Stimulated activated CD8-positive, alpha-beta memory T cell treated with anti-CD3 and anti-CD28 coated beads, Interleukin-4, amount 100 ng/mL, for 4 hours (primary cell): ENCODE results near the gene CD300H.
"Not testable (repeated sequence)": the region's sequence is repeated elsewhere in the genome, so short reads cannot be mapped to it uniquely, and the experiment has no call there.

Source experiments
- DNase-seq, 2 donors: peaks; one replicate each; pipeline ENCODE4 v3.0.0-alpha.2; 2020; ENCODE audit warnings: low read depth in 2 of 2, low spot score in 1 of 2

The CD300H gene

GRCh38 chr17:74528491-74529199 lies 38.7 kb downstream of the CD300H start:
- DNase-seq, result no peak

DNA sequence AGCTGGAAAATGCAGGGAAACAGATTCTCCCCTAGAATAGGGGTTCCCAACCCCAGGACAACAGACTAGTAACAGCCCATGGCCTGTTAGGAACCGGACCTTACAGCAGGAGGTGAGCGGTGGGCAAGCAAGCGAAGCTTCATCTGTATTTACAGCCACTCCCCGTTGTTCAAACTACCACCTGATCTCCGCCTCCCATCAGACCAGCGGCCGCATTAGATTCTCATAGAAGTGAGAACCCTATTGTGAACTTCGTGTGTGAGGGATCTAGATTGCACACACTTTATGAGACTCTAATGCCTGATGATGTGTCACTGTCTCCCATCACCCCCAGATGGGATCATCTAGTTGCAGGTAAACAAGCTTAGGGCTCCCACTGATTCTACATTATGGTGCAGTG lies 39.6 kb downstream of the CD300H start:
- no peak for DNase-seq

DNA sequence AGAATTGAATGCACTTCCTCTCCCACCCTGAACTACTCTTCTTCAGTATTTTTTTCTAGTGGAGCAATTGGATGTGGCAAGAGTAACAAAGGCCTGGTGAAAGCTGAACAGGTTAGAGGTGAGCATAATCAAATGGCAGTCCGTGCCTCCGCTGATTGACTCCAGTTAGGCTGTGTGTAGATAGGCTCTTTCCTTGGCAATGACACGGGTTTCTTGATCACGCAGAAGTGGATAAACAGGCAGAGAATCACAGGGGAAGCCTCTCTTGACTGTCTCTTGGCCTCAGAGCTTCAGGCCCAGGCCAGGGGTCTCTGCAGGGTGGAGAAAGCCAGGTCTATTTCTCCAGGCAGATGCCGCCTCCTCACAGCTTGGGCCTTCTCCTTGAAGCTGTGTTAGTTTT lies 40.2 kb downstream of the CD300H start:
- no peak for DNase-seq

DNA sequence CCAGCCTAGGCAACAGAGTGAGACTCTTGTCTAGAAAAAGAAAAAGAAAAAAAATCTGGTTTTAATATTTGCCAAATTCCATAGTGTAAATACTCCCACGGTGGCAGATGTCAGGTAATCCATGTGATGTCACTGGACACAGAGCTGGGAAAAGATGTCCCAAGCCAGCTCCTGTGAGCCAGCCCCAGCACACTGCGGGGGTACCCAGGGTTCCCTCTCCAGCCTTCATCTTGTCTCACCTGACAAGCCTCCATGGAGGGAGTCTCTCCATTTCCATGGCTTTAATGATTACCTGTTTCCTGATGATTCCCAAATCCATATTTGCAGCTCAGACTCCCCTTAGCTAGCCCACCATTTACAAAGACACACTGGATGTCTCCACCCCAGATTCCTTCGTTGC lies 40.6 kb downstream of the CD300H start:
- no peak for DNase-seq

- no peak for DNase-seq
Measured at GRCh38 chr17:74525781-74526288, 41.5 kb downstream of the CD300H start.

DNA sequence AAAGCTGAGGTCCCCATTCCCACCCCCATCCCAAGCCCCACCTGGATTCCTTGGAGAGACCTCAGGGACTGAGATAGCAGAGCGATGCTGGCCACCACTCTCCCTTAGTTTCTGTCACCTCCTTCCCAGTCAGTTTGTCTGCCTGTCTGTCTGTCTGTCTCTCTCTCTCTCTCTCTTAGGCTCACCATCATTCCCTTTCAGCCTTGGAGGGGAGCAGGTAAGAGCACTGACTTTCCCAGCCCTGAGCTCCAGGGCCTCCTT lies 41.9 kb downstream of the CD300H start:
- DNase-seq, result no peak

DNA sequence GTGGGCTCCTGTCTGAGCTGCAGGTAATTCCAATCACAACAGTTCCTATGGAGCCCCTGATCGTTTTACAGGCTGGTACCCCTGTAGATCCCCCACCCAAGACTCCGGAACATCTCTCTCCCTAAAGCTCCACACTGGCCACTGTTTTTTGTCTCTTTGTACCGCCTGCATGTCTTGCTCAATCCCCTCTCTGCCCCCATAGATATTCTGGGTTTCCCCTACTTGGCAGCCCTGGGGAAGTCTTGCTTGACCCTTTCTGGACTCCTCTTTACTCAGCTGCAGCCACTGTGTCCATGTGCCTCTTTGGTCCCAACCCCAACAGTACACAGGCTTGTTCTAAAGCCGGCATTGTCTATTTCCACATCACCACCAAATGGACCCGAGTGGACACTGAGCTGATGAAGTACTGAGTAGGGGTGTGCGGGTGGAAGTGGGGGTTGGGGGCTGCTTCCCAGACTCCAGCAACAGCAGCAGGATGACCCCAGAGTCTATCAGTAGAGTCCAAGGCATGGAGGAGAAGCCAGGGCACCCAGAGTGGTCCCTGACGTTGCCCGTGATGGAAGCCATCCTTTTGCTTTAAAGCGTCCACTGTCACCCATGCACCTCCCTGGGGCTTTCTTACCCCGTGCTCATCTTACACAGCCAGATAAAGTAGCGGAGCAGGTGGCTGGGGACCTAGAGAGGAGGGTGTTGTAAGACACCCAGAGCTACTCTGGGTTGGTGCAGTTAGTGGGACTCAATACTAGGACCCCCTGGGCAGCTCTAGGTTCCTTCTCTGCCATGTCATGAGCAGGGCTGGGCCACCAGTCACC lies 42.5 kb downstream of the CD300H start:
- no peak for DNase-seq

DNA sequence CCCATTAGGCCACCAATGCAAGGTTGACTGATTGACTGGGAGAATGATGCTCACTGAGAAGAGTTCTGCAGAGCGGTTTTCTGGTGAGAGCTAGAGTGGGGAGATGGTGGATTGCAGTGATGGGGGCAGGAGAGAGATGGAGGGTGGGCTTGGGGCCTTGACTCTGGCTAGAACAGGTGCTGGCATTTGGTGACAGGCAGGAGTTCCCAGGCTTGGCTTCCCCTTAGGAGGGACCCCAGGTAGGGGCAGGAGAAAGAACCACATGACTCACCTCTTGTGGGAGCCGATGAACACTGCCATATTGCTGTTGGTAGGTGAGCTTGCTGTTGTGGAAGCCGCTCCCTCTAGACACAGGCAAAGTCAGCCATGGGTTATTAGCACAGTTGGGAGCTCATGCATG lies 44.0 kb downstream of the CD300H start:
- DNase-seq, result no peak

DNA sequence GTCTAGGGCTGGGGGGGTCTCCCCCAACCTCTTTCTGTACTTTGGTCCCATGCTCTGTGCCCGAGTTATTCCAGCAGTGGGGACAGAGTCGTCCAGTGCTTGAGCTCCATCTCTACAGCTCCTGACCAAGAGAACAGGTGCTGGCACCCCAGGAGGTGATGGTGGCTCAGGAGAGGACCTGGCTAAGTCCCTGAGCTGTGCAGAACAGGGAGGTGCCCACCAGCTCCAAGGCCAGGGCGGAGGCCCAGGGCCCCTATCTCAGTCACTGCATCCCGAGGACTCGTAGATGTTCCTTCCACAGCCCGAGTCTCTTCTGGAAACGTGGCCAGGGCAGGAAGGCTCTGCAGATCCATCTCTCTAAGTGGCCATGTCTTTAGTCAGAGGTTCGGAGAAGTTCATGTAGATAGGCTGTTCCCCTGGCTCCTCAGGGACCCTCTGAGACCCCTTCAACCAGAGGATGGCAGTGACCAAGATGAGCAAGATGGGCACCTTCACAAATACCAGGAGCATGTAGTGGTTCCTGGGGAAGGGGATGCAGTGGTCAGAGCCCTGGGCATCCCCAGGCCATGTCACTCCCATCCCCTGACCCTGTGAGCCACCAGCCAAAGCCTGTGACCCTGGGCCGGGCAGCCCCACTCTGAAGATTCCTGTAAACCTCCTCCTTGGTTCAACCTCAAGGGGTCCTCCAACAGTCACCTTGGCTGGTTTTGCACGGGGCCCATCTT lies 44.8 kb downstream of the CD300H start:
- no peak for DNase-seq

- no peak for DNase-seq
Measured at GRCh38 chr17:74521701-74522201, 45.6 kb downstream of the CD300H start.

DNA sequence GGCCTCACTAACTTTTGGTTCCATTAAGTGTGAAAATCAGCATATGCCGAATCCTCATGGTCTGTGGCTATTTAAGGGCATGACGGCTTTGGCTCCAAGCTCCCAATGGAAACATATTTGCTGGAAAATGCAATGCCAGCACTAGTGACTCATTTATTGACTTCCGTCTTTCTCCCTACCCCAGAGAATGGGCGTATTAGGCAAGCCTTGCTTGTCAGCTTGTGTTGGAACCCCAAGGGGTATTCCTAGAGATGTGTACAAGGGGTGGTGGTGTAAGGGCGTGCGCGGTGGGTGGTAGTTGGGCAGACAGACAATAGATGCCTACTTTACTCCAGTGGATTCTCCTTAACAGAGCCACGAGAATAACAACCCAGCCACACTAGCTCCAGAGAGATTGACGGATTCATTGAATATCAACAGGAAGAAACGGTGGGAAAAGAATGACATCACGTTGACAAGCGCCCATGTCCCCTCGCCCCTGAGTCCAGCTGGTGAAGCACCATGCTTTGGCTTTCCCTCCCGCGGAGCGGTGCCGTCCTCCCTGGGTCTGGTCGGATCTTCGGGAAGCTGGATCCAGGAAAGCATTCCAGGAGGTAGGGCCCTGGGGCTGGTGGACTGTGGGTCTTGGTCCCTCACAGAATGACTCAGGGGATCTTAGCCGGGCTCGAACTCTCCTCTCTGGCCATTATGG lies 46.4 kb downstream of the CD300H start:
- DNase-seq, result no peak

- no peak for DNase-seq
Measured at GRCh38 chr17:74520016-74520434, 47.3 kb downstream of the CD300H start.

DNA sequence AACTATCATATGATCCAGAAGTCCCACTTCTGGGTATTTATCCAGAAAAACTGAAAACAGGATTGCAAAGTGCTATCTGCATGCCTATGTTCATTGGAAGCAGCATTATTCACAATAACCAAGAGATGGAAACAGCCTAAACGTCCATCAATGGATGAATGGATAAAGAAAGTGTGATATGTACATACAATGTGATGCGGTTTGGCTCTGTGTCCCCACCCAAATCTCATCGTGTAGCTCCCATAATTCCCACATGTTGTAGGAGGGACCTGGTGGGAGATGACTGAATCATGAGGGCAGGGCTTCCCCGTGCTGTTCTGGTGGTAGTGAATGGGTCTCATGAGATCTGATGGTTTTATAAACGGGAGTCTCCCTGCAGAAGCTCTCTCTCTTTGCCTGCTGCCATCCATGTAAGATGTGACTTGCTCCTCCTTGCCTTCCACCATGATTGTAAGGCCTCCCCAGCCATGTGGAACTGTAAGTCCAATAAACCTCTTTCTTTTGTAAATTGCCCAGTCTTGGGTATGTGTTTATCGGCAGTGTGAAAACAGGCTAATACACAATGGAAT lies 48.8 kb downstream of the CD300H start:
- not testable (repeated sequence) for DNase-seq

DNA sequence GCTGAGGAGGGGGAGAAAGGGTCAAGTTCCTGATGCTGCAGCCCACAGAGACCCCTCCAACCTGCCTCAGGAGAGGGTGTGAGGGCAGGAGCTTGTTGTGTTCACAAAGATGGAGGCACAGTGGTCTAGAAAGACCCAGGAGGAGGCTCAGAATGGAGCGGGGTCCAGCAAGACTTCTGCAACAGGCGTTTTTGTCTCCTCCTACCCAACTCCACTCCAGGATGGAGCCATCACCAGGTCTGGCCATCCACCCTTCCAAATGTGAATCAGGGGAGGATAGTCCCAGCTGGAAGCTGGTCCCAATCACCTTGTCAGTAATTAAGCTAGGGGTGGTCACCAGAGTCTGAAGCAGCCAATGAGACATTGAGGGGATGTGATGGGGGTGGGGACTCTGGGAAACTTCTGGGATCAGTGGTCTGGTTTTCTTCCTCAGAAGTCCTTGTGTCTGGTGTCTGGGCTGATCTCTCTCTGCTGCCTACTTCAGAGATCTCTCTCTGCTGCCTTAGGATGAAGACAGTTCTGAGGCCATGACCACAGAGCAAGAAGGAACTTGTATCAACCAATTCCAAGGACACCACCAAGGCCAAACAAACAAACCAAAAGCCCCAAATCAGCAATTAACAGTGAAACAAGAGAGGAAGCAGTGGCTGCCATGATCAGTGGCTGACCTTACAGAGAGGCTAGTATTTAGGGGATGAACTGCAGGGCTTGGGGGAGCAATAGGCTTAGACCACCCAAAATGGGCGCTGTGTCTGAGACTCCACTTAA lies 50.6 kb downstream of the CD300H start:
- no peak for DNase-seq

GRCh38 chr17:74515941-74516340 lies 51.4 kb downstream of the CD300H start:
- DNase-seq, result no peak

- no peak for DNase-seq
Measured at GRCh38 chr17:74514632-74515334, 52.5 kb downstream of the CD300H start.

DNA sequence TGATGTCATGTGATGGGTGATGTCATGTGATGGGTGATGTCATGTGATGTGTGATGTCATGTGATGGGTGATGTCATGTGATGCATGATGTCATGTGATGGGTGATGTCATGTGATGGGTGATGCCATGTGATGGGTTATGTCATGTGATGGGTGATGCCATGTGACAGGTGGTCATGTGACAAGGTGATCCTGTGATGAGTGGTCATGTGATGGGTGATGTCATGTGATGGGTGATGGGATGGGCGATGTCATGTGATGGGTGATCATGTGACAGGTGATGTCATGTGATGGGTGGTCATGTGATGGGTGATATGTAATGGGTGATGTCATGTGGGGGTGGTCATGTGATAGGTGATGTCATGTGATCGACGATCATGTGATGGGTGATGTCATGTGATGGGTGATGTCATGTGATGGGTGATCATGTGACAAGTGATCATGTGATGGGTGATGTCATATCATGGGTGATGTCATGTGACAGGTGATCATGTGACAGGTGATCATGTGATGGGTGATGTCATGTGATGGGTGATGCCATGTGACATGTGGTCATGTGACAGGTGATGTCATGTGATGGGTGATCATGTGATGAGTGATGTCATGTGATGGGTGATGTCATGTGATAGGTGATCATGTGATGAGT lies 53.2 kb downstream of the CD300H start:
- no peak for DNase-seq

GRCh38 chr17:74512624-74513091 lies 54.7 kb downstream of the CD300H start:
- DNase-seq, result no peak

DNA sequence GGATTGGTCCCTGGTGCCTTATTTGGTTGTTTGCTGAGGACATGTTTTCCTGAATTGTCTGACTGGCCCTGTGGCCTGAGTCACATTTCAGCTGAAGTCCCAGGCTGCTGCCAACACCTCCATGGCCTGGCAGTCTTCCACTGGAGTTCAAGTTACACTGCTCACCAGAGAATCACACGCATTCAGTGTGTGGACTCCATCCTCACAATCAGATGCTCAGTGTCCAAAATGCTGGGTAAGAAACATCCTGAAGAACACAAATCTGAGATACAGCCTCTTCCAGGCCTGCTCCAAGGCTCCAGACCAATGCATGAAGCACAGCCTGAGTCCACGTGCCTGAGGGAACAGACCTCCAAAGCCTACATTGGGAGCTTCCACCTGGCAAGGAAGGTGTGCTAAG lies 55.3 kb downstream of the CD300H start:
- no peak for DNase-seq
